Neuronal stem cell (in vitro differentiated cells): ENCODE results near the gene THOC6.
A peak's percentile ranks its signal among the peaks of the same experiment; 100 is the strongest.

ENCODE experiments used
- DNase-seq: peaks from one replicate; pipeline ENCODE4 v3.0.0-alpha.2; 2013; ENCODE audit warnings: low spot score
- H2AFZ ChIP-seq: one replicate; pipeline ENCODE4 v1.6.1; 2013; ENCODE audit warnings: mild to moderate bottlenecking, low read length, inconsistent platforms
- H2AK5ac ChIP-seq: 2 replicates; pipeline ENCODE4 v1.6.1; 2013; ENCODE audit warnings: low read depth, mild to moderate bottlenecking, inconsistent platforms, low read length, moderate library complexity, mixed read lengths
- H2BK120ac ChIP-seq: 2 replicates; pipeline ENCODE4 v1.6.1; 2013; ENCODE audit warnings: low read depth, mild to moderate bottlenecking, inconsistent platforms, low read length, moderate library complexity, mixed read lengths
- H2BK12ac ChIP-seq: one replicate; pipeline ENCODE4 v1.6.1; 2013; ENCODE audit warnings: low read length, inconsistent platforms
- H2BK15ac ChIP-seq: 2 replicates; pipeline ENCODE4 v1.6.1; 2013; ENCODE audit warnings: mild to moderate bottlenecking, low read length, inconsistent platforms, mixed read lengths
- H2BK5ac ChIP-seq: one replicate; pipeline ENCODE4 v1.6.1; 2013; ENCODE audit warnings: inconsistent platforms, mild to moderate bottlenecking, low read length, moderate library complexity
- H3K14ac ChIP-seq: one replicate; pipeline ENCODE4 v1.6.1; 2013; ENCODE audit warnings: low read length, inconsistent platforms
- H3K18ac ChIP-seq: 2 replicates; pipeline ENCODE4 v1.6.1; 2013; ENCODE audit warnings: low read length, inconsistent platforms
- H3K23ac ChIP-seq: 2 replicates; pipeline ENCODE4 v1.6.1; 2013; ENCODE audit warnings: low read depth, mild to moderate bottlenecking, mixed read lengths, low read length, inconsistent platforms; ENCODE audit not compliant: poor library complexity
- H3K27ac ChIP-seq: replicated peaks from 3 replicates; pipeline ENCODE4 v1.5.1; 2013; ENCODE audit warnings: low read length, inconsistent platforms
- H3K27me3 ChIP-seq, 3 experiments: 2 replicates each; pipeline ENCODE4 v1.6.1; 2013; ENCODE audit warnings: low read length in 3 of 3, mild to moderate bottlenecking in 2 of 3, inconsistent platforms in 1 of 3, low read depth in 1 of 3, mixed read lengths in 1 of 3, moderate library complexity in 1 of 3; ENCODE audit not compliant: control insufficient read depth in 3 of 3, insufficient read depth in 3 of 3
- H3K36me3 ChIP-seq, 2 donors: replicated peaks in 1 of 2; 2 replicates each; pipeline ENCODE4 v1.6.1; 2013; ENCODE audit warnings: low read length in 2 of 2; ENCODE audit not compliant: control insufficient read depth in 2 of 2, insufficient read depth in 2 of 2
- H3K4ac ChIP-seq: 2 replicates; pipeline ENCODE4 v1.6.1; 2013; ENCODE audit warnings: inconsistent platforms, mild to moderate bottlenecking, low read length, moderate library complexity
- H3K4me1 ChIP-seq, 2 donors: 1 replicate in 1 of 2; 2 replicates in 1 of 2; pipeline ENCODE4 v1.6.1; 2013; ENCODE audit warnings: low read length in 2 of 2, low read depth in 1 of 2; ENCODE audit not compliant: control insufficient read depth in 2 of 2, insufficient read depth in 1 of 2
- H3K4me2 ChIP-seq: one replicate; pipeline ENCODE4 v1.6.1; 2013; ENCODE audit warnings: mild to moderate bottlenecking, low read length, inconsistent platforms; ENCODE audit not compliant: insufficient read depth, poor library complexity, severe bottlenecking
- H3K4me3 ChIP-seq, 2 donors: 2 replicates each; pipeline ENCODE4 v1.5.1; 2013; ENCODE audit warnings: low read length in 2 of 2, mild to moderate bottlenecking in 2 of 2, inconsistent platforms in 1 of 2, moderate library complexity in 1 of 2
- H3K79me1 ChIP-seq: one replicate; pipeline ENCODE4 v1.6.1; 2013; ENCODE audit warnings: low read depth, mild to moderate bottlenecking, inconsistent platforms, low read length, moderate library complexity
- H3K9ac ChIP-seq: one replicate; pipeline ENCODE4 v1.6.1; 2013; ENCODE audit warnings: mild to moderate bottlenecking, low read depth, low read length, inconsistent platforms; ENCODE audit not compliant: poor library complexity
- H3K9me3 ChIP-seq, 2 donors: replicated peaks in 1 of 2; 2 replicates each; pipeline versions ENCODE3 to v1.6.1; 2013; ENCODE audit warnings: low read length in 2 of 2, mild to moderate bottlenecking in 2 of 2, inconsistent platforms in 1 of 2, low read depth in 1 of 2, mixed read lengths in 1 of 2, moderate library complexity in 1 of 2; ENCODE audit not compliant: control insufficient read depth in 2 of 2, insufficient read depth in 1 of 2
- H4K8ac ChIP-seq: one replicate; pipeline ENCODE4 v1.6.1; 2013; ENCODE audit warnings: low read depth, mild to moderate bottlenecking, inconsistent platforms, low read length, moderate library complexity
- H4K91ac ChIP-seq: one replicate; pipeline ENCODE4 v1.6.1; 2013; ENCODE audit warnings: low read length, low read depth, mild to moderate bottlenecking, inconsistent platforms; ENCODE audit not compliant: poor library complexity
- WGBS, 2 donors: extraction: QIAGEN DNeasy Blood & Tissue Kit; methylation state at CpG; one replicate each; pipeline ENCODE4 v1.1.7; 2013; ENCODE audit warnings: missing lambda C conversion rate in 2 of 2, mixed read lengths in 1 of 2; ENCODE audit not compliant: insufficient read length in 2 of 2, insufficient replicate concordance in 1 of 2; ENCODE audit errors: extremely low coverage in 2 of 2; 5-methylcytosine and 5-hydroxymethylcytosine counted together

Gene THOC6

GRCh38 chr16:3057181-3058138 is 33.6 kb downstream of the THOC6 start:
- H2BK15ac ChIP-seq, result no peak overlapping the region
- no peak overlapping the region for H4K8ac ChIP-seq
- DNase-seq, result no peak
- H3K23ac ChIP-seq, result peak overlapping the region; percentile 89
- H3K4me2 ChIP-seq, result peak overlapping the region; percentile 96
- H3K4me1 ChIP-seq, result peaks cover 5 to 7% of the 10 kb centered on the region in 2 donors
- H2AFZ ChIP-seq, result no peak overlapping the region
- H3K27ac ChIP-seq, result no peak overlapping the region
- no peak overlapping the region for H4K91ac ChIP-seq
- H3K27me3 ChIP-seq, result peaks cover 0 to 13% (median 0%) of the 10 kb centered on the region in 3 experiments
- H2BK12ac ChIP-seq, result no peak overlapping the region
- no peak overlapping the region for H2BK5ac ChIP-seq
- peaks cover 1% of the 10 kb centered on the region for H3K79me1 ChIP-seq
- no peak overlapping the region for H3K4me3 ChIP-seq
- H3K36me3 ChIP-seq, result peaks cover 7 to 12% of the 10 kb centered on the region in 2 donors
- no peak overlapping the region for H3K4ac ChIP-seq
- peak overlapping the region; percentile 38 for H3K9ac ChIP-seq
- H2AK5ac ChIP-seq, result no peak overlapping the region
- H3K9me3 ChIP-seq, result peaks cover 0 to 2% of the 10 kb centered on the region in 2 donors
- no peak overlapping the region for H2BK120ac ChIP-seq
- no CpG with 5 or more reads among the region's 22 CpGs for WGBS, 2 donors
- no peak overlapping the region for H3K14ac ChIP-seq
- peak overlapping the region; percentile 27 for H3K18ac ChIP-seq

GRCh38 chr16:3058139-3059030 is 34.5 kb downstream of the THOC6 start:
- peak overlapping the region; percentile 94 for H3K9ac ChIP-seq
- WGBS, 2 donors, result no CpG with 5 or more reads among the region's 77 CpGs
- peak overlapping the region; percentile 58 to 88 for H3K4me3 ChIP-seq
- no peak overlapping the region for H4K8ac ChIP-seq
- no peak overlapping the region for H2BK5ac ChIP-seq
- peaks cover 0 to 13% (median 0%) of the 10 kb centered on the region in 3 experiments for H3K27me3 ChIP-seq
- no peak overlapping the region for H3K4ac ChIP-seq
- no peak overlapping the region for H4K91ac ChIP-seq
- H2BK15ac ChIP-seq, result peak overlapping the region; percentile 70
- DNase-seq, result peak; percentile 23
- H3K4me1 ChIP-seq, result peaks cover 5 to 7% of the 10 kb centered on the region in 2 donors
- peaks cover 7 to 12% of the 10 kb centered on the region in 2 donors for H3K36me3 ChIP-seq
- H3K14ac ChIP-seq, result no peak overlapping the region
- no peak overlapping the region for H3K27ac ChIP-seq
- peak overlapping the region; percentile 94 for H3K18ac ChIP-seq
- H3K9me3 ChIP-seq, result peaks cover 0 to 2% of the 10 kb centered on the region in 2 donors
- peak overlapping the region; percentile 89 for H3K23ac ChIP-seq
- H3K4me2 ChIP-seq, result peak overlapping the region; percentile 96
- H2AFZ ChIP-seq, result peak overlapping the region; percentile 93
- no peak overlapping the region for H2BK12ac ChIP-seq
- peak overlapping the region; percentile 73 for H2AK5ac ChIP-seq
- H3K79me1 ChIP-seq, result peaks cover 1% of the 10 kb centered on the region
- no peak overlapping the region for H2BK120ac ChIP-seq

- Histone ChIP-seq H2AFZ (peak overlapping the region; percentile 93), H3K4me2 (peak overlapping the region; percentile 96), H3K36me3 (peaks cover 3 to 9% of the 10 kb centered on the region in 2 donors), H3K9me3 (no peaks in the 10 kb centered on the region), H3K4me1 (peaks cover 5 to 7% of the 10 kb centered on the region in 2 donors), H2BK120ac (no peak overlapping the region), H3K4ac (no peak overlapping the region), H3K27ac (peak overlapping the region; percentile 42), H3K18ac (peak overlapping the region; percentile 96), H2BK12ac (peak overlapping the region; percentile 30), H3K79me1 (peaks cover 1% of the 10 kb centered on the region), H3K23ac (peak overlapping the region; percentile 87), H2BK15ac (peak overlapping the region; percentile 70), H3K14ac (peak overlapping the region; percentile 58), H3K27me3 (peaks cover 0 to 13% (median 0%) of the 10 kb centered on the region in 3 experiments), H4K91ac (peak overlapping the region; percentile 79), H2AK5ac (peak overlapping the region; percentile 73), H4K8ac (peak overlapping the region; percentile 86), H3K9ac (peak overlapping the region; percentile 94), H2BK5ac (peak overlapping the region; percentile 1), H3K4me3 (peak overlapping the region; percentile 58 to 88)
- whole genome bisulfite sequencing, 2 donors, result no CpG with 5 or more reads among the region's 67 CpGs
- DNase-seq, result peak; percentile 94
These were observed 35.3 kb downstream of the THOC6 start for GRCh38 chr16:3059041-3059722.
